Activated CD4-positive, alpha-beta T cell treated with anti-CD3 and anti-CD28 coated beads for 36 hours (primary cell): ENCODE data around the gene ADCY1. TPM values are rescaled to one million over a fixed set of nuclear protein-coding genes. Genes with fewer than 3 reads are reported as not detected.

ENCODE experiments used
- ATAC-seq: fragments of 200-7000 bp; cut with Tn5 transposase; one replicate; pipeline ENCODE4 v1.10.0; 2021; ENCODE audit warnings: mild to moderate bottlenecking, moderate library complexity
- CTCF ChIA-PET: fragments of 350-600 bp; sonication (Branson Sonifier 250); formaldehyde crosslinking; loops from one replicate; lab custom pipeline; 2021; ENCODE audit warnings: antibody characterized with exemption; lab: Charles Lee
- POLR2A ChIA-PET: fragments of 350-600 bp; sonication (Branson Sonifier 250); formaldehyde crosslinking; loops from one replicate; lab custom pipeline; 2021; ENCODE audit warnings: antibody characterized with exemption, inconsistent platforms; lab: Charles Lee
- DNase-seq: peaks from one replicate; pipeline ENCODE4 v3.0.0-alpha.2; 2020
- H3K27ac Mint-ChIP-seq: one replicate; pipeline ENCODE4 v1.8.0; 2021; ENCODE audit warnings: mixed read lengths
- H3K27me3 Mint-ChIP-seq: one replicate; pipeline ENCODE4 v1.8.0; 2021; ENCODE audit warnings: mixed read lengths
- H3K36me3 Mint-ChIP-seq: one replicate; pipeline ENCODE4 v1.8.0; 2021; ENCODE audit warnings: low read depth, mixed read lengths
- H3K4me1 Mint-ChIP-seq: one replicate; pipeline ENCODE4 v1.8.0; 2021; ENCODE audit warnings: mixed read lengths
- H3K4me3 Mint-ChIP-seq: one replicate; pipeline ENCODE4 v1.8.0; 2021; ENCODE audit warnings: mild to moderate bottlenecking, moderate library complexity, mixed read lengths
- H3K9me3 Mint-ChIP-seq: one replicate; pipeline ENCODE4 v1.8.0; 2021; ENCODE audit warnings: low read depth, mixed read lengths
- intact Hi-C, 2 experiments: fragments of 100-400 bp; cut with DNase I in 1 of 2; cut with micrococcal nuclease in 1 of 2; formaldehyde crosslinking; loops; one replicate each; pipeline versions ENCODE4 v1.14.2 to v1.15.1; 2022 to 2024; cut with DNase I, micrococcal nuclease
- total RNA-seq, 2 experiments: library from RNA; stranded (reverse); gene quantifications; one replicate each; pipeline ENCODE4 v1.2.3, GENCODE V29; 2021

Gene ADCY1
- total RNA-seq, 2 experiments from 2014 or later, result 0.82 to 1.2 TPM

- peaks cover 15% of the 10 kb centered on the region for H3K27me3 Mint-ChIP-seq
- H3K4me1 Mint-ChIP-seq, result no peaks in the 10 kb centered on the region
- DNase-seq (no peak), ATAC-seq (no peak)
- H3K9me3 Mint-ChIP-seq, result no peaks in the 10 kb centered on the region
- CTCF ChIA-PET, result no interaction called here
- no peaks in the 10 kb centered on the region for H3K36me3 Mint-ChIP-seq
- POLR2A ChIA-PET, result no interaction called here
- H3K27ac Mint-ChIP-seq, result no peak overlapping the region
- H3K4me3 Mint-ChIP-seq, result no peak overlapping the region
- intact Hi-C loops, result no loop called here
Measured at GRCh38 chr7:45638916-45639315, 64.7 kb downstream of the ADCY1 start.

- CTCF ChIA-PET, result interaction anchor here (1.6 kb wide), 1 partner anchor 10 kb away, joined by 3 read pairs; no protein-coding TSS in a partner anchor
Measured at GRCh38 chr7:45642044-45642443, 67.9 kb downstream of the ADCY1 start.

GRCh38 chr7:45643630-45644029, 69.5 kb downstream of the ADCY1 start:
- ChIA-PET CTCF (no interaction called here), POLR2A (no interaction called here)
- Mint-ChIP-seq H3K9me3 (no peaks in the 10 kb centered on the region), H3K27me3 (peaks cover 7% of the 10 kb centered on the region), H3K27ac (no peak overlapping the region), H3K4me1 (no peaks in the 10 kb centered on the region), H3K36me3 (no peaks in the 10 kb centered on the region), H3K4me3 (no peak overlapping the region)
- no peak for DNase-seq
- intact Hi-C loops, result no loop called here
- ATAC-seq, result no peak

More at GRCh38 chr7:45642044-45642443, 67.9 kb downstream of the ADCY1 start:
- ATAC-seq (no peak), DNase-seq (no peak)
- Mint-ChIP-seq H3K9me3 (no peaks in the 10 kb centered on the region), H3K36me3 (no peaks in the 10 kb centered on the region), H3K27ac (no peak overlapping the region), H3K4me3 (no peak overlapping the region), H3K27me3 (peaks cover 12% of the 10 kb centered on the region), H3K4me1 (no peaks in the 10 kb centered on the region)
- POLR2A ChIA-PET, result no interaction called here
- intact Hi-C loops, result no loop called here

GRCh38 chr7:45644237-45644636, 70.1 kb downstream of the ADCY1 start:
- DNase-seq (no peak), ATAC-seq (no peak)

GRCh38 chr7:45645141-45645969, 71.2 kb downstream of the ADCY1 start:
- CTCF ChIA-PET, result no interaction called here
- no peak for DNase-seq
- POLR2A ChIA-PET, result no interaction called here
- ATAC-seq, result no peak
- Mint-ChIP-seq H3K36me3 (no peaks in the 10 kb centered on the region), H3K9me3 (no peaks in the 10 kb centered on the region), H3K27ac (no peak overlapping the region), H3K4me3 (no peak overlapping the region), H3K4me1 (no peaks in the 10 kb centered on the region), H3K27me3 (peaks cover 2% of the 10 kb centered on the region)
- intact Hi-C loops, result no loop called here

More at GRCh38 chr7:45644237-45644636, 70.1 kb downstream of the ADCY1 start:
- POLR2A ChIA-PET, result no interaction called here
- CTCF ChIA-PET, result no interaction called here
- intact Hi-C loops, result no loop called here
- peaks cover 4% of the 10 kb centered on the region for H3K27me3 Mint-ChIP-seq
- no peaks in the 10 kb centered on the region for H3K4me1 Mint-ChIP-seq
- no peak overlapping the region for H3K27ac Mint-ChIP-seq
- no peak overlapping the region for H3K4me3 Mint-ChIP-seq
- H3K36me3 Mint-ChIP-seq, result no peaks in the 10 kb centered on the region
- H3K9me3 Mint-ChIP-seq, result no peaks in the 10 kb centered on the region

GRCh38 chr7:45646207-45646821, 72.1 kb downstream of the ADCY1 start:
- DNase-seq, result no peak
- Mint-ChIP-seq H3K27me3 (peaks cover 1% of the 10 kb centered on the region), H3K27ac (no peak overlapping the region), H3K4me1 (peaks cover 2% of the 10 kb centered on the region), H3K36me3 (no peaks in the 10 kb centered on the region), H3K9me3 (no peaks in the 10 kb centered on the region), H3K4me3 (no peak overlapping the region)
- no peak for ATAC-seq
- intact Hi-C loops, result no loop called here
- POLR2A ChIA-PET, result no interaction called here
- CTCF ChIA-PET, result no interaction called here

GRCh38 chr7:45646996-45647825, 73.0 kb downstream of the ADCY1 start:
- Mint-ChIP-seq H3K27me3 (no peaks in the 10 kb centered on the region), H3K4me1 (peaks cover 2% of the 10 kb centered on the region), H3K4me3 (no peak overlapping the region), H3K36me3 (no peaks in the 10 kb centered on the region), H3K9me3 (no peaks in the 10 kb centered on the region), H3K27ac (no peak overlapping the region)
- ChIA-PET CTCF (no interaction called here), POLR2A (no interaction called here)
- intact Hi-C loops, result no loop called here
- no peak for DNase-seq
- no peak for ATAC-seq

GRCh38 chr7:45647967-45648670, 74.0 kb downstream of the ADCY1 start:
- peaks cover 2% of the 10 kb centered on the region for H3K4me1 Mint-ChIP-seq
- no peaks in the 10 kb centered on the region for H3K36me3 Mint-ChIP-seq
- DNase-seq (no peak), ATAC-seq (no peak)
- H3K27me3 Mint-ChIP-seq, result no peaks in the 10 kb centered on the region
- no peak overlapping the region for H3K27ac Mint-ChIP-seq
- ChIA-PET CTCF (no interaction called here), POLR2A (no interaction called here)
- no peak overlapping the region for H3K4me3 Mint-ChIP-seq
- intact Hi-C loops, result no loop called here
- no peaks in the 10 kb centered on the region for H3K9me3 Mint-ChIP-seq

GRCh38 chr7:45648671-45648995, 74.5 kb downstream of the ADCY1 start:
- no peaks in the 10 kb centered on the region for H3K27me3 Mint-ChIP-seq
- intact Hi-C loops, result no loop called here
- no peak overlapping the region for H3K4me3 Mint-ChIP-seq
- no peak overlapping the region for H3K27ac Mint-ChIP-seq
- CTCF ChIA-PET, result no interaction called here
- H3K9me3 Mint-ChIP-seq, result no peaks in the 10 kb centered on the region
- peaks cover 2% of the 10 kb centered on the region for H3K4me1 Mint-ChIP-seq
- DNase-seq (no peak), ATAC-seq (no peak)
- H3K36me3 Mint-ChIP-seq, result no peaks in the 10 kb centered on the region
- POLR2A ChIA-PET, result no interaction called here

- H3K27me3 Mint-ChIP-seq, result no peaks in the 10 kb centered on the region
- CTCF ChIA-PET, result no interaction called here
- H3K36me3 Mint-ChIP-seq, result no peaks in the 10 kb centered on the region
- ATAC-seq (no peak), DNase-seq (no peak)
- H3K4me1 Mint-ChIP-seq, result peaks cover 2% of the 10 kb centered on the region
- no peaks in the 10 kb centered on the region for H3K9me3 Mint-ChIP-seq
- POLR2A ChIA-PET, result no interaction called here
- intact Hi-C loops, result no loop called here
- no peak overlapping the region for H3K27ac Mint-ChIP-seq
- H3K4me3 Mint-ChIP-seq, result no peak overlapping the region
Measured at GRCh38 chr7:45649560-45650346, 75.6 kb downstream of the ADCY1 start.
